Astrocyte (in vitro differentiated cells and primary cell): Measurements from ENCODE around the gene BCAR3.

ENCODE experiments used
- EZH2 ChIP-seq: IDR thresholded peaks from 2 replicates; pipeline ENCODE4 v1.6.1; 2012; ENCODE audit warnings: mild to moderate bottlenecking, low read length, inconsistent platforms; ENCODE audit not compliant: insufficient read depth
- TF ChIP-seq, protein P1 (sequence below): IDR thresholded peaks from 2 replicates; pipeline ENCODE4 v1.5.1; 2011; ENCODE audit warnings: low read depth, mild to moderate bottlenecking, inconsistent platforms, low read length, moderate library complexity; ENCODE audit not compliant: insufficient read depth

- TF ChIP-seq, protein P1, sequence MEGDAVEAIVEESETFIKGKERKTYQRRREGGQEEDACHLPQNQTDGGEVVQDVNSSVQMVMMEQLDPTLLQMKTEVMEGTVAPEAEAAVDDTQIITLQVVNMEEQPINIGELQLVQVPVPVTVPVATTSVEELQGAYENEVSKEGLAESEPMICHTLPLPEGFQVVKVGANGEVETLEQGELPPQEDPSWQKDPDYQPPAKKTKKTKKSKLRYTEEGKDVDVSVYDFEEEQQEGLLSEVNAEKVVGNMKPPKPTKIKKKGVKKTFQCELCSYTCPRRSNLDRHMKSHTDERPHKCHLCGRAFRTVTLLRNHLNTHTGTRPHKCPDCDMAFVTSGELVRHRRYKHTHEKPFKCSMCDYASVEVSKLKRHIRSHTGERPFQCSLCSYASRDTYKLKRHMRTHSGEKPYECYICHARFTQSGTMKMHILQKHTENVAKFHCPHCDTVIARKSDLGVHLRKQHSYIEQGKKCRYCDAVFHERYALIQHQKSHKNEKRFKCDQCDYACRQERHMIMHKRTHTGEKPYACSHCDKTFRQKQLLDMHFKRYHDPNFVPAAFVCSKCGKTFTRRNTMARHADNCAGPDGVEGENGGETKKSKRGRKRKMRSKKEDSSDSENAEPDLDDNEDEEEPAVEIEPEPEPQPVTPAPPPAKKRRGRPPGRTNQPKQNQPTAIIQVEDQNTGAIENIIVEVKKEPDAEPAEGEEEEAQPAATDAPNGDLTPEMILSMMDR: no peak
- TF ChIP-seq EZH2: no peak
Observed at GRCh38 chr1:93662481-93663207, 19.0 kb downstream of the BCAR3 start.
